HEK293 (cell line): Measurements from ENCODE around the gene CPN2.

Source experiments
- CTCF ChIA-PET: fragments of 350-600 bp; formaldehyde crosslinking; extraction: SDS; loops from one replicate; lab custom pipeline; 2021; ENCODE audit warnings: antibody characterized with exemption; lab: Yijun Ruan, JAX
- POLR2A ChIA-PET: fragments of 300-600 bp; formaldehyde crosslinking; extraction: SDS; loops from one replicate; lab custom pipeline; 2020; ENCODE audit warnings: antibody characterized with exemption, inconsistent platforms; lab: Yijun Ruan, JAX
- H3K27ac ChIP-seq: fragments of 200-500 bp; sonication (Bioruptor generic); 2 replicates; pipeline ENCODE4 v1.5.1; 2014; ENCODE audit warnings: low read depth, low read length, control low read depth, inconsistent platforms; ENCODE audit errors: extremely low read depth
- H3K36me3 ChIP-seq, 2 experiments: fragments of 200-500 bp in 1 of 2; sonication (Bioruptor generic) in 1 of 2; 1 replicate in 1 of 2; 2 replicates in 1 of 2; pipeline ENCODE4 v1.5.1; 2014 to 2017; ENCODE audit warnings: inconsistent platforms in 2 of 2, low read length in 2 of 2; ENCODE audit not compliant: control insufficient read depth in 2 of 2, insufficient read depth in 1 of 2
- H3K4me1 ChIP-seq: fragments of 200-500 bp; sonication (Bioruptor generic); 2 replicates; pipeline ENCODE4 v1.5.1; 2014; ENCODE audit warnings: mild to moderate bottlenecking, low read length, inconsistent platforms; ENCODE audit not compliant: control insufficient read depth, insufficient read depth
- H3K4me3 ChIP-seq: 2 replicates; pipeline ENCODE4 v1.5.1; 2011; ENCODE audit warnings: low read depth, mild to moderate bottlenecking, control low read depth, low read length, moderate library complexity
- H3K9me3 ChIP-seq: fragments of 200-500 bp; sonication (Bioruptor generic); 2 replicates; pipeline ENCODE4 v1.5.1; 2014; ENCODE audit warnings: low read depth, low read length, inconsistent platforms; ENCODE audit not compliant: control insufficient read depth, insufficient read depth
- BCL11A ChIP-seq: fragments of 450-650 bp; formaldehyde crosslinking; IDR thresholded peaks from 2 replicates; pipeline ENCODE4 v1.5.1; 2016; ENCODE audit warnings: low read depth, missing biosample characterization, missing genetic modification characterization
- EGR2 ChIP-seq: fragments of 450-650 bp; formaldehyde crosslinking; IDR thresholded peaks from 2 replicates; pipeline ENCODE4 v1.5.1; 2016; ENCODE audit warnings: low read depth, missing biosample characterization, missing genetic modification characterization
- GLI2 ChIP-seq: fragments of 450-650 bp; formaldehyde crosslinking; IDR thresholded peaks from 2 replicates; pipeline ENCODE4; 2017; ENCODE audit warnings: missing biosample characterization, missing genetic modification characterization, low read depth, borderline replicate concordance
- GLIS1 ChIP-seq: fragments of 450-650 bp; formaldehyde crosslinking; IDR thresholded peaks from 2 replicates; pipeline ENCODE4 v1.5.1; 2016; ENCODE audit warnings: missing biosample characterization, missing genetic modification characterization
- PRDM1 ChIP-seq: fragments of 450-650 bp; formaldehyde crosslinking; IDR thresholded peaks from 2 replicates; pipeline ENCODE4; 2016; ENCODE audit warnings: missing biosample characterization, missing genetic modification characterization
- SCRT1 ChIP-seq: fragments of 450-650 bp; formaldehyde crosslinking; IDR thresholded peaks from 2 replicates; pipeline ENCODE4 v1.5.1; 2016; ENCODE audit warnings: missing biosample characterization, missing genetic modification characterization, borderline replicate concordance
- SP7 ChIP-seq: fragments of 450-650 bp; formaldehyde crosslinking; IDR thresholded peaks from 2 replicates; pipeline ENCODE4 v1.5.1; 2016; ENCODE audit warnings: missing biosample characterization, missing genetic modification characterization
- YY2 ChIP-seq: fragments of 450-650 bp; formaldehyde crosslinking; IDR thresholded peaks from 2 replicates; pipeline ENCODE4 v1.5.1; 2016; ENCODE audit warnings: missing biosample characterization, missing genetic modification characterization
- ZNF114 ChIP-seq: fragments of 450-650 bp; formaldehyde crosslinking; IDR thresholded peaks from 2 replicates; pipeline ENCODE4 v1.5.0; 2017; ENCODE audit warnings: missing biosample characterization, missing genetic modification characterization
- ZNF121 ChIP-seq: fragments of 450-650 bp; formaldehyde crosslinking; IDR thresholded peaks from 2 replicates; pipeline ENCODE4 v1.5.1; 2016; ENCODE audit warnings: missing biosample characterization, missing genetic modification characterization
- ZNF202 ChIP-seq: fragments of 450-650 bp; formaldehyde crosslinking; IDR thresholded peaks from 2 replicates; pipeline ENCODE4 v1.5.1; 2016; ENCODE audit warnings: missing biosample characterization, missing genetic modification characterization, borderline replicate concordance
- ZNF514 ChIP-seq: fragments of 450-650 bp; formaldehyde crosslinking; IDR thresholded peaks from 2 replicates; pipeline ENCODE4 v1.5.1; 2016; ENCODE audit warnings: missing biosample characterization, missing genetic modification characterization
- ZNF600 ChIP-seq: fragments of 450-650 bp; formaldehyde crosslinking; IDR thresholded peaks from 2 replicates; pipeline ENCODE4 v1.5.1; 2016; ENCODE audit warnings: missing biosample characterization, missing genetic modification characterization
- ZNF626 ChIP-seq: fragments of 450-650 bp; sonication (Bioruptor Pico); formaldehyde crosslinking; IDR thresholded peaks from 2 replicates; pipeline ENCODE4 v1.5.1; 2018; ENCODE audit warnings: missing biosample characterization, missing genetic modification characterization, inconsistent platforms
- TF ChIP-seq, protein P1 (sequence below): fragments of 450-650 bp; formaldehyde crosslinking; IDR thresholded peaks from 2 replicates; pipeline ENCODE4 v1.5.1; 2016; ENCODE audit warnings: missing biosample characterization, missing genetic modification characterization
- TF ChIP-seq, protein P2 (sequence below): fragments of 450-650 bp; formaldehyde crosslinking; IDR thresholded peaks from 2 replicates; pipeline ENCODE4 v1.5.1; 2016; ENCODE audit warnings: missing biosample characterization, missing genetic modification characterization
- TF ChIP-seq, protein P3 (sequence below): fragments of 450-650 bp; IDR thresholded peaks from 2 replicates; pipeline ENCODE4 v1.5.1; 2018; ENCODE audit warnings: missing biosample characterization, mild to moderate bottlenecking, missing genetic modification characterization
- TF ChIP-seq, protein P4 (sequence below): fragments of 450-650 bp; formaldehyde crosslinking; IDR thresholded peaks from 2 replicates; pipeline ENCODE4 v1.5.1; 2016; ENCODE audit warnings: missing biosample characterization, missing genetic modification characterization
- TF ChIP-seq, protein P5 (sequence below): fragments of 450-650 bp; formaldehyde crosslinking; IDR thresholded peaks from 2 replicates; pipeline ENCODE4 v1.5.1; 2016; ENCODE audit warnings: missing biosample characterization, missing genetic modification characterization, low read depth
- TF ChIP-seq, protein P6 (sequence below): fragments of 450-650 bp; formaldehyde crosslinking; IDR thresholded peaks from 2 replicates; pipeline ENCODE4 v1.5.1; 2016; ENCODE audit warnings: missing biosample characterization, missing genetic modification characterization
- TF ChIP-seq, protein P7 (sequence below): fragments of 450-650 bp; formaldehyde crosslinking; IDR thresholded peaks from 2 replicates; pipeline ENCODE4 v1.5.1; 2016; ENCODE audit warnings: missing biosample characterization, missing genetic modification characterization

The CPN2 gene

DNA sequence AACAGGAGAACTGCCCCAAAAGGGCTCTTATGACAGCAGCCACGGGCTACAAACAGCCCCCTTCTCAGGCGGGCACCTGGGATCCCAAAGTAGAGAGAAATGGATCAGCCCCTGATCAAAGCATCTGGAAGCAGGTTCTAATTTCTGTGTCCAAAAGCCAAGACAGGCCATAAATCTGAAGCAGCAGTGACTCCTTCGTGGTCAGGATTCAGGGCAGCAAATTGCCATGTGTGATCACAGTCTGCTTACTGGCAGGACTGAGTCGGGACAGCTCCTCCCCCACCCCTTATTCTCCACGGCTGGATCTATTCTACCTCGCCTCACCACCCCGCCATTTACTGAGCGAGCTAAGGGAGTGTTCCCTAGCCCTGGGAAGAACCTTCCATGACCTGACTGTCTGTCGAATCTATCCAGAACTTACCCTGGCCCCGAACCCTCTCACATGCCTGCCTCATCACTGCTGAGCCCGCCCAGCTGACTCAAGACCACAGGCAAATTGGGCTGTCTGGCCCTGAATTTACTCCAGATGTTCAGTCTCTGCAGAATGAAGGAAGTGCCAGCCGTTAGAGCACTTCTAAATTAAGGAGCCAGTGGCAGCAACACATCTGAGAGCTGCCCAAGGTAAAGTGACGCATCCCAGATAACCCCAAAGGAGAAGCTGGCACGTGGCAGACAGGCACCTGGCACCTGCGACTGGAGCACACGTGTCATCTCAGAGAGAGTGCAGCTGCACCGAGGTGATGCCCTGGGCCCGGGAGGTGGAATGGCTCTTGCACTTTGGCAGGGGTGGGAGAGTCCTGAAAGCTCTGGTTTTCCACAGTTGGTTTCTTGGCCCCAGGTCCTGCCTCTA is 17.1 kb upstream of the CPN2 start:
- Histone ChIP-seq H3K9me3 (no peaks in the 10 kb centered on the region), H3K36me3 (no peaks in the 10 kb centered on the region), H3K4me3 (no peak overlapping the region), H3K27ac (no peak overlapping the region), H3K4me1 (no peaks in the 10 kb centered on the region)
- ChIA-PET POLR2A (no interaction called here), CTCF (interaction anchor here (0.6 to 1.7 kb wide), 2 partner anchors 24 to 33 kb away, joined by 4 read pairs; no protein-coding TSS in a partner anchor)
- TF ChIP-seq ZNF514 (tag by site-specific recombination), result no peak
- no peak for TF ChIP-seq ZNF626 (tag by site-specific recombination)
- no peak for TF ChIP-seq ZNF114 (tag by site-specific recombination)
- TF ChIP-seq, protein P1, sequence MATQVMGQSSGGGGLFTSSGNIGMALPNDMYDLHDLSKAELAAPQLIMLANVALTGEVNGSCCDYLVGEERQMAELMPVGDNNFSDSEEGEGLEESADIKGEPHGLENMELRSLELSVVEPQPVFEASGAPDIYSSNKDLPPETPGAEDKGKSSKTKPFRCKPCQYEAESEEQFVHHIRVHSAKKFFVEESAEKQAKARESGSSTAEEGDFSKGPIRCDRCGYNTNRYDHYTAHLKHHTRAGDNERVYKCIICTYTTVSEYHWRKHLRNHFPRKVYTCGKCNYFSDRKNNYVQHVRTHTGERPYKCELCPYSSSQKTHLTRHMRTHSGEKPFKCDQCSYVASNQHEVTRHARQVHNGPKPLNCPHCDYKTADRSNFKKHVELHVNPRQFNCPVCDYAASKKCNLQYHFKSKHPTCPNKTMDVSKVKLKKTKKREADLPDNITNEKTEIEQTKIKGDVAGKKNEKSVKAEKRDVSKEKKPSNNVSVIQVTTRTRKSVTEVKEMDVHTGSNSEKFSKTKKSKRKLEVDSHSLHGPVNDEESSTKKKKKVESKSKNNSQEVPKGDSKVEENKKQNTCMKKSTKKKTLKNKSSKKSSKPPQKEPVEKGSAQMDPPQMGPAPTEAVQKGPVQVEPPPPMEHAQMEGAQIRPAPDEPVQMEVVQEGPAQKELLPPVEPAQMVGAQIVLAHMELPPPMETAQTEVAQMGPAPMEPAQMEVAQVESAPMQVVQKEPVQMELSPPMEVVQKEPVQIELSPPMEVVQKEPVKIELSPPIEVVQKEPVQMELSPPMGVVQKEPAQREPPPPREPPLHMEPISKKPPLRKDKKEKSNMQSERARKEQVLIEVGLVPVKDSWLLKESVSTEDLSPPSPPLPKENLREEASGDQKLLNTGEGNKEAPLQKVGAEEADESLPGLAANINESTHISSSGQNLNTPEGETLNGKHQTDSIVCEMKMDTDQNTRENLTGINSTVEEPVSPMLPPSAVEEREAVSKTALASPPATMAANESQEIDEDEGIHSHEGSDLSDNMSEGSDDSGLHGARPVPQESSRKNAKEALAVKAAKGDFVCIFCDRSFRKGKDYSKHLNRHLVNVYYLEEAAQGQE (tag by site-specific recombination), result no peak
- TF ChIP-seq ZNF600 (tag by site-specific recombination), result peak; percentile 93; the same call in 1 of the 2 replicates
- TF ChIP-seq, protein P2, sequence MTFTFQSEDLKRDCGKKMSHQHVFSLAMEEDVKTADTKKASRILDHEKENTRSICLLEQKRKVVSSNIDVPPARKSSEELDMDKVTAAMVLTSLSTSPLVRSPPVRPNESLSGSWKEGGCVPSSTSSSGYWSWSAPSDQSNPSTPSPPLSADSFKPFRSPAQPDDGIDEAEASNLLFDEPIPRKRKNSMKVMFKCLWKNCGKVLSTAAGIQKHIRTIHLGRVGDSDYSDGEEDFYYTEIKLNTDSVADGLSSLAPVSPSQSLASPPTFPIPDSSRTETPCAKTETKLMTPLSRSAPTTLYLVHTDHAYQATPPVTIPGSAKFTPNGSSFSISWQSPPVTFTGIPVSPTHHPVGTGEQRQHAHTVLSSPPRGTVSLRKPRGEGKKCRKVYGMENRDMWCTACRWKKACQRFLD (tag by site-specific recombination), result no peak
- TF ChIP-seq, protein P3, sequence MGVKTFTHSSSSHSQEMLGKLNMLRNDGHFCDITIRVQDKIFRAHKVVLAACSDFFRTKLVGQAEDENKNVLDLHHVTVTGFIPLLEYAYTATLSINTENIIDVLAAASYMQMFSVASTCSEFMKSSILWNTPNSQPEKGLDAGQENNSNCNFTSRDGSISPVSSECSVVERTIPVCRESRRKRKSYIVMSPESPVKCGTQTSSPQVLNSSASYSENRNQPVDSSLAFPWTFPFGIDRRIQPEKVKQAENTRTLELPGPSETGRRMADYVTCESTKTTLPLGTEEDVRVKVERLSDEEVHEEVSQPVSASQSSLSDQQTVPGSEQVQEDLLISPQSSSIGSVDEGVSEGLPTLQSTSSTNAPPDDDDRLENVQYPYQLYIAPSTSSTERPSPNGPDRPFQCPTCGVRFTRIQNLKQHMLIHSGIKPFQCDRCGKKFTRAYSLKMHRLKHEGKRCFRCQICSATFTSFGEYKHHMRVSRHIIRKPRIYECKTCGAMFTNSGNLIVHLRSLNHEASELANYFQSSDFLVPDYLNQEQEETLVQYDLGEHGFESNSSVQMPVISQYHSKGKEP (tag by site-specific recombination), result no peak
- peak; percentile 76 for TF ChIP-seq SP7 (tag by site-specific recombination)
- no peak for TF ChIP-seq GLI2 (tag by site-specific recombination)
- no peak for TF ChIP-seq SCRT1 (tag by site-specific recombination)
- TF ChIP-seq, all 188 proteins: peak for 2

DNA sequence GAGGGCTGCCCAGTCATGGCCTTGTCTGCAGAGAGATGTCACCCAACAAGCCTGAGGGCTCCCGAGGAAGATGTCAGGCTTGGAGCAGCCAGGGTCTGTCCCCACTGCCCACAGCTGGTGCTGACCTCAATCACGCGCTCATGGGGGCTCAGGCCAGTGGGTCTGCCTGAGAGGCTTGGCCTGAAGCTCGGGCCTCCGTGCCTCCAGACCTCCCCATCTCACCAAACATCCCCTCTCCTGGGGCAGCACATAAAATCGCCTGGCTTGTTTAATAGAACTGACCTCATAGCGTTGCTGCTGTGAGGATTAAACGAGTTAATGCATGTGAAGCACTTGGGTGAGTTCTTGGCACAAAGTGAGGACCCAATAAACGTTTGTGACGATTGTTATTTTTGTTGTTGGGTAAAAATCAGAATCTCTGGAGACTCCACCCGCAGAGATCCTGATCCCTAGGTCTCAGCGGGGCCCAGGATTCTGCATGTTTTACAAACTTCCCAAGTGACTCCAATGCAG is 14.9 kb upstream of the CPN2 start:
- Histone ChIP-seq H3K4me1 (no peaks in the 10 kb centered on the region), H3K9me3 (no peaks in the 10 kb centered on the region), H3K36me3 (no peaks in the 10 kb centered on the region), H3K4me3 (no peak overlapping the region), H3K27ac (no peak overlapping the region)
- CTCF ChIA-PET, result no interaction called here
- POLR2A ChIA-PET, result no interaction called here
- TF ChIP-seq ZNF121, result no peak
- TF ChIP-seq GLIS1 (tag by site-specific recombination), result peak; percentile 89
- TF ChIP-seq, protein P4, sequence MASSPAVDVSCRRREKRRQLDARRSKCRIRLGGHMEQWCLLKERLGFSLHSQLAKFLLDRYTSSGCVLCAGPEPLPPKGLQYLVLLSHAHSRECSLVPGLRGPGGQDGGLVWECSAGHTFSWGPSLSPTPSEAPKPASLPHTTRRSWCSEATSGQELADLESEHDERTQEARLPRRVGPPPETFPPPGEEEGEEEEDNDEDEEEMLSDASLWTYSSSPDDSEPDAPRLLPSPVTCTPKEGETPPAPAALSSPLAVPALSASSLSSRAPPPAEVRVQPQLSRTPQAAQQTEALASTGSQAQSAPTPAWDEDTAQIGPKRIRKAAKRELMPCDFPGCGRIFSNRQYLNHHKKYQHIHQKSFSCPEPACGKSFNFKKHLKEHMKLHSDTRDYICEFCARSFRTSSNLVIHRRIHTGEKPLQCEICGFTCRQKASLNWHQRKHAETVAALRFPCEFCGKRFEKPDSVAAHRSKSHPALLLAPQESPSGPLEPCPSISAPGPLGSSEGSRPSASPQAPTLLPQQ, result 0 out of 2 replicates have a peak, but pooled peaks have one; percentile 17
- TF ChIP-seq, protein P5, sequence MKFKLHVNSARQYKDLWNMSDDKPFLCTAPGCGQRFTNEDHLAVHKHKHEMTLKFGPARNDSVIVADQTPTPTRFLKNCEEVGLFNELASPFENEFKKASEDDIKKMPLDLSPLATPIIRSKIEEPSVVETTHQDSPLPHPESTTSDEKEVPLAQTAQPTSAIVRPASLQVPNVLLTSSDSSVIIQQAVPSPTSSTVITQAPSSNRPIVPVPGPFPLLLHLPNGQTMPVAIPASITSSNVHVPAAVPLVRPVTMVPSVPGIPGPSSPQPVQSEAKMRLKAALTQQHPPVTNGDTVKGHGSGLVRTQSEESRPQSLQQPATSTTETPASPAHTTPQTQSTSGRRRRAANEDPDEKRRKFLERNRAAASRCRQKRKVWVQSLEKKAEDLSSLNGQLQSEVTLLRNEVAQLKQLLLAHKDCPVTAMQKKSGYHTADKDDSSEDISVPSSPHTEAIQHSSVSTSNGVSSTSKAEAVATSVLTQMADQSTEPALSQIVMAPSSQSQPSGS (tag by site-specific recombination), result 0 out of 2 replicates have a peak, but pooled peaks have one; percentile 10
- TF ChIP-seq, protein P6, sequence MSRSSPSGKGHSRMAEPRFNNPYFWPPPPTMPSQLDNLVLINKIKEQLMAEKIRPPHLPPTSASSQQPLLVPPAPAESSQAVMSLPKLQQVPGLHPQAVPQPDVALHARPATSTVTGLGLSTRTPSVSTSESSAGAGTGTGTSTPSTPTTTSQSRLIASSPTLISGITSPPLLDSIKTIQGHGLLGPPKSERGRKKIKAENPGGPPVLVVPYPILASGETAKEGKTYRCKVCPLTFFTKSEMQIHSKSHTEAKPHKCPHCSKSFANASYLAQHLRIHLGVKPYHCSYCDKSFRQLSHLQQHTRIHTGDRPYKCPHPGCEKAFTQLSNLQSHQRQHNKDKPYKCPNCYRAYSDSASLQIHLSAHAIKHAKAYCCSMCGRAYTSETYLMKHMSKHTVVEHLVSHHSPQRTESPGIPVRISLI (tag by site-specific recombination), result no peak
- no peak for TF ChIP-seq EGR2 (tag by site-specific recombination)
- no peak for TF ChIP-seq ZNF202 (tag by site-specific recombination)
- no peak for TF ChIP-seq BCL11A
- no peak for TF ChIP-seq YY2 (tag by site-specific recombination)
- TF ChIP-seq PRDM1, result no peak
- TF ChIP-seq, protein P7, sequence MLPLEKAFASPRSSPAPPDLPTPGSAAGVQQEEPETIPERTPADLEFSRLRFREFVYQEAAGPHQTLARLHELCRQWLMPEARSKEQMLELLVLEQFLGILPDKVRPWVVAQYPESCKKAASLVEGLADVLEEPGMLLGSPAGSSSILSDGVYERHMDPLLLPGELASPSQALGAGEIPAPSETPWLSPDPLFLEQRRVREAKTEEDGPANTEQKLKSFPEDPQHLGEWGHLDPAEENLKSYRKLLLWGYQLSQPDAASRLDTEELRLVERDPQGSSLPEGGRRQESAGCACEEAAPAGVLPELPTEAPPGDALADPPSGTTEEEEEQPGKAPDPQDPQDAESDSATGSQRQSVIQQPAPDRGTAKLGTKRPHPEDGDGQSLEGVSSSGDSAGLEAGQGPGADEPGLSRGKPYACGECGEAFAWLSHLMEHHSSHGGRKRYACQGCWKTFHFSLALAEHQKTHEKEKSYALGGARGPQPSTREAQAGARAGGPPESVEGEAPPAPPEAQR (tag by site-specific recombination), result no peak
